Right lobe of liver (tissue), 6 donors: ENCODE measurements around the gene FRK. TPM values are rescaled to one million over a fixed set of nuclear protein-coding genes. Genes with fewer than 3 reads are reported as not detected.
A peak's percentile ranks its signal among the peaks of the same experiment; 100 is the strongest.

ENCODE experiments used
- ATAC-seq, 4 donors: fragments of 200-7000 bp; cut with Tn5 transposase; one replicate each; pipeline ENCODE4 v1.9.1; 2020; ENCODE audit warnings: mild to moderate bottlenecking in 4 of 4, moderate library complexity in 4 of 4
- DNase-seq, 3 donors: peaks; one replicate each; pipeline ENCODE4 v3.0.0-alpha.2; 2020
- H3K27ac ChIP-seq, 3 donors: fragments of 200-600 bp; one replicate each; pipeline ENCODE4 v1.8.0; 2022
- H3K27me3 ChIP-seq, 2 donors: fragments of 200-600 bp; one replicate each; pipeline ENCODE4 v1.8.0; 2022
- H3K36me3 ChIP-seq, 4 donors: fragments of 200-600 bp; sonication (generic) in 1 of 4; one replicate each; pipeline versions ENCODE4 v1.5.1 to v1.8.0; 2017 to 2022; ENCODE audit warnings: control low read depth in 1 of 4
- H3K4me1 ChIP-seq, 4 donors: fragments of 200-600 bp; sonication (generic) in 1 of 4; one replicate each; pipeline versions ENCODE4 v1.5.1 to v1.8.0; 2017 to 2022; ENCODE audit warnings: control low read depth in 1 of 4
- H3K4me3 ChIP-seq, 3 donors: fragments of 200-600 bp; one replicate each; pipeline ENCODE4 v1.8.0; 2022
- H3K9me3 ChIP-seq, 4 donors: fragments of 200-600 bp; sonication (generic) in 1 of 4; one replicate each; pipeline versions ENCODE4 v1.5.1 to v1.8.0; 2017 to 2022; ENCODE audit warnings: control low read depth in 1 of 4
- POLR2A ChIP-seq: fragments of 450-650 bp; IDR thresholded peaks from one replicate; pipeline ENCODE4 v1.6.1; 2017; ENCODE audit warnings: antibody characterized with exemption, mild to moderate bottlenecking
- WGBS: methylation state at CpG from one replicate; pipeline ENCODE4 v1.1.6; 2018; ENCODE audit warnings: low coverage, low lambda C conversion rate; ENCODE audit not compliant: insufficient coverage; ENCODE audit errors: missing lambda C conversion rate; 5-methylcytosine and 5-hydroxymethylcytosine counted together
- intact Hi-C, 2 donors: fragments of 100-400 bp; cut with DNase I; formaldehyde crosslinking; loops; one replicate each; pipeline versions ENCODE4 v1.11.2 to v1.14.1; 2022
- total RNA-seq, 6 experiments: library from RNA; depleted of rRNA in 2 of 6; stranded (reverse); fragments of >200 nt in 2 of 6; fragmentation: NEBNext Ultra II Directional in 3 of 6; extraction: Animal tissue kit (Norgen Biotek cat#: 25700) in 3 of 6; gene quantifications; one replicate each; pipeline versions ENCODE4 v1.1.0 to v1.2.4, GENCODE V29; 2016 to 2023
- TF ChIP-seq, protein P1 (sequence below), 4 donors: fragments of 200-600 bp in 3 of 4; fragments of 450-650 bp in 1 of 4; IDR thresholded peaks; one replicate each; pipeline versions ENCODE4 v1.5.1 to v1.8.0; 2016 to 2022; ENCODE audit warnings: antibody characterized with exemption in 4 of 4, mild to moderate bottlenecking in 2 of 4
- donor health status: DM: no; HTN: yes; CAD: no.
- donor health status: DM: no; HTN: no; CAD: no.
- donor health status: DM: no; HTN: no; CAD: no.
- donor health status: DM: no; HTN: yes; CAD: no.
- donor health status: DM: no; HTN: yes; CAD: no.

FRK gene
- total RNA-seq, 6 experiments from 2014 or later: 8.4 to 14.1 (median 11.9) TPM

DNA sequence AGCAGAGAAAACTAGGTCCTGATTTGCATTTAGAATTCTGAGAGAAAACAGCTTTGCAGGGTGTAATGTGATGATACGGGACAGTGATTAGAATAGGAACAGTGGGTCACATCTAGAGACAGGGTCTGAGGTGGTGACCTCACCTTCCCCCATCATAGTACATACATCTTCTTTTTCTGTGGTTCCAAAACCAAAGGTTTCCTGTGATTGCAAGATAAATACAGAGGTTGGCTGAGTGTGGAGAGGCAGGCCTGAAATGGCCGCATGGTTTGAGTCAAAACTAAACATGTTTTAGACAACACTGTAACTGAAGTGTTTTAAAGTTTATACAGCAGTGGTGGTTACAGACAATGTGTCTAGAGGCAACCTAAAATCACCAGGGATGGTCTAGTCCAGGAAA is 29.6 kb upstream of the FRK start:
- DNase-seq: no peak
- no peak for ATAC-seq
- no peaks in the 10 kb centered on the region for H3K36me3 ChIP-seq
- H3K27me3 ChIP-seq: no peaks in the 10 kb centered on the region
- TF ChIP-seq, protein P1, sequence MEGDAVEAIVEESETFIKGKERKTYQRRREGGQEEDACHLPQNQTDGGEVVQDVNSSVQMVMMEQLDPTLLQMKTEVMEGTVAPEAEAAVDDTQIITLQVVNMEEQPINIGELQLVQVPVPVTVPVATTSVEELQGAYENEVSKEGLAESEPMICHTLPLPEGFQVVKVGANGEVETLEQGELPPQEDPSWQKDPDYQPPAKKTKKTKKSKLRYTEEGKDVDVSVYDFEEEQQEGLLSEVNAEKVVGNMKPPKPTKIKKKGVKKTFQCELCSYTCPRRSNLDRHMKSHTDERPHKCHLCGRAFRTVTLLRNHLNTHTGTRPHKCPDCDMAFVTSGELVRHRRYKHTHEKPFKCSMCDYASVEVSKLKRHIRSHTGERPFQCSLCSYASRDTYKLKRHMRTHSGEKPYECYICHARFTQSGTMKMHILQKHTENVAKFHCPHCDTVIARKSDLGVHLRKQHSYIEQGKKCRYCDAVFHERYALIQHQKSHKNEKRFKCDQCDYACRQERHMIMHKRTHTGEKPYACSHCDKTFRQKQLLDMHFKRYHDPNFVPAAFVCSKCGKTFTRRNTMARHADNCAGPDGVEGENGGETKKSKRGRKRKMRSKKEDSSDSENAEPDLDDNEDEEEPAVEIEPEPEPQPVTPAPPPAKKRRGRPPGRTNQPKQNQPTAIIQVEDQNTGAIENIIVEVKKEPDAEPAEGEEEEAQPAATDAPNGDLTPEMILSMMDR (IDR thresholded peaks at IDR 0.05): no peak
- TF ChIP-seq POLR2A: no peak
- peaks cover 0 to 15% (median 5%) of the 10 kb centered on the region in 4 donors for H3K4me1 ChIP-seq
- no peak overlapping the region for H3K4me3 ChIP-seq
- H3K9me3 ChIP-seq: no peaks in the 10 kb centered on the region
- no peak overlapping the region for H3K27ac ChIP-seq
- intact Hi-C loops: no loop called here
- WGBS: 76% methylated on average over 2 of the region's 2 CpGs

DNA sequence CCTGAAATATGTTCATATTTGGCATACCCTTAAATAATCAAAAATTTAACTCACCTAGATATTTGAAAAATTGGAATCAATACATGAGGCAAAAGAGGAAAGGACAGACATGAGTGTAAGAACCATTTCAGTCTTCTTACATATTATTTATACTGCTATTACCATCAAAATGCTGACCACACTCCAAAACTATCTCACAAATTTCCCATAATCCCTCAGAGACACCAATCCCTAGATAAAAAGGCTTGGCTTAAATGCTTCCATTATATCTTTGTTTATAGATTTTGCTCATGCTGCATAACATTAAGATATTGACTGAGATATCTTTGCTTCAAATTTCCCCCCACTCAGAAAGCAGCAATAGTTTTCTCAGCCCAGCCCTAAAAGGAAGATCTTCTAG is 28.3 kb upstream of the FRK start:
- peaks cover 0 to 1% (median 0%) of the 10 kb centered on the region in 4 donors for H3K4me1 ChIP-seq
- intact Hi-C loops: no loop called here

DNA sequence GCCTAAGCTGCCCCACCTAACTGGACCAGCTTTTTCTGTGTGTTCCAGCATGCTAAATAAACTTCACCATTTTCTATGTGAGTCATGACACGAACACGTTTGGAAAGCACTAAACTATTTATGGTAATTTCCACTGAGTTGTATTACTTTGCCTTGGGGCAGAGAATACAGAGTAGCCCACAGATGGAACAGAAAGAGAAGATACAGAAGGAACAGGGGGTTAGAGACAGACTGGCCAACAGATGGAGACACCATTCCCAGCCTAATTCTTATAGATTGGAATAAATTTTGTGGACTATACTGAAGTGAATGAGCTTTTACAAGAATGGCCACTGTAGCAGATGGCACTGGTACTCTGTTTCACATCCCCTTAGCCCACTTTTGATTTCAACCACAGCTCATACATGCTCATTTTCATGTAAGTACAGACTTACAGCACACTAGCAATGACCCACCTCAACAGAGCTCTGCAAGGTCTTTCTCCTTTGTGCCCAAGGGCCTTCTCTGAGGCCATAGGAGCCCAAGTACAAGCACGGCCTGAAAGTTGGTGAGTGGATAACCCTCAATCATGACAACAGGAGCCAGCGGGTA is 26.8 kb upstream of the FRK start:
- Histone ChIP-seq H3K9me3 (no peaks in the 10 kb centered on the region), H3K27me3 (no peaks in the 10 kb centered on the region), H3K27ac (no peak overlapping the region), H3K4me3 (no peak overlapping the region), H3K36me3 (no peaks in the 10 kb centered on the region), H3K4me1 (peaks cover 0 to 6% (median 0%) of the 10 kb centered on the region in 4 donors)
- no peak for TF ChIP-seq POLR2A
- TF ChIP-seq, protein P1 (IDR thresholded peaks at IDR 0.05): no peak
- intact Hi-C loops: no loop called here
- whole genome bisulfite sequencing: 58% methylated on average over 4 of the region's 4 CpGs
- DNase-seq (no peak), ATAC-seq (peak in 1 of 4 donors; percentile 50)

More for the DNA sequence above, 28.3 kb upstream of the FRK start:
- ATAC-seq (no peak), DNase-seq (no peak)
- Histone ChIP-seq H3K4me3 (no peak overlapping the region), H3K9me3 (no peaks in the 10 kb centered on the region), H3K36me3 (no peaks in the 10 kb centered on the region), H3K27ac (no peak overlapping the region), H3K27me3 (no peaks in the 10 kb centered on the region)
- no peak for TF ChIP-seq POLR2A
- TF ChIP-seq, protein P1 (IDR thresholded peaks at IDR 0.05): no peak

DNA sequence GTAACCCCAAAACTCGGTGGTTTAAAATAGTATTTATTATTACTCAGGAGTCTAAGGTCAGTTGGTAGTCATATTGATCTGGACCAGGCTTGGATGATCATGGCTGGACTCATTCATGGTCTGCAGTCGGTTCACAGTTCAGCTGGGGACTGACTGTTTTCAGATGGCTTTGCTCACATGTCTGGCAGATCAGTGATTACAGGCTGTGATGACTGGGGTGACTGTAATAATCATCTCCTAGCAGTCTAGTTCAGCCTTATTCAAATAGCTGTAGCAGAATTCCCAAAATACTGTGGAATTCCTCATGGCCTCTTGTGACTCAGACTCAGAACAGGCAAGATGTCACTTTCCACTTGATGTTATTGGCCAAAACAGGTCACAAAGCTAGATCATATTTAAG is 23.6 kb upstream of the FRK start:
- H3K9me3 ChIP-seq: no peaks in the 10 kb centered on the region
- H3K36me3 ChIP-seq: no peaks in the 10 kb centered on the region
- intact Hi-C loops: no loop called here
- peaks cover 0 to 6% (median 0%) of the 10 kb centered on the region in 4 donors for H3K4me1 ChIP-seq
- WGBS: 0% methylated on average over 1 of the region's 2 CpGs
- DNase-seq (no peak), ATAC-seq (peak; percentile 34 to 81 (median 38))
- TF ChIP-seq, protein P1 (IDR thresholded peaks at IDR 0.05): no peak
- TF ChIP-seq POLR2A: no peak
- no peak overlapping the region for H3K4me3 ChIP-seq
- H3K27ac ChIP-seq: no peak overlapping the region
- no peaks in the 10 kb centered on the region for H3K27me3 ChIP-seq

DNA sequence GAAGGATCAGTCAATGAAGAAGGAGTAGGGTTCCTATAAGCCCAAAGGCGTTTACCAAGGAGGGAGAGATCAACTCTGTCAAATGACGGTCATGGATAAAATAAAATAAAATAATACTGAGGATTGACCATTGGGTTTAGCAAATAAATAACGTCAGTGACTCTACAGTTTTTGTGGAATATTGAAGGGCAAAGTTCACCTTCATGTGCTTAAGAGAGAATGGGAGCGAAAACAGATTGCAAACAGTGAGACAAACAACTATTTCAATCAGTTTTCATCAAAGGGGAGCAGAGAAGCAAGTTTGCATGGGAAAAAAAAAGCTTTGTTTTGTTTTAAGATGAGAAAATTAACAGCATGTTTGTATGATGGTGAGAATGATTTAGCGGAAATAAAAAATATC is 22.4 kb upstream of the FRK start:
- H3K36me3 ChIP-seq: no peaks in the 10 kb centered on the region
- ATAC-seq: peak; percentile 52 to 76 (median 62)
- intact Hi-C loops: no loop called here
- TF ChIP-seq, protein P1 (IDR thresholded peaks at IDR 0.05): no peak
- no peak for TF ChIP-seq POLR2A
- no peaks in the 10 kb centered on the region for H3K9me3 ChIP-seq
- H3K27ac ChIP-seq: no peak overlapping the region
- H3K27me3 ChIP-seq: no peaks in the 10 kb centered on the region
- no peak overlapping the region for H3K4me3 ChIP-seq
- peaks cover 0 to 8% (median 0%) of the 10 kb centered on the region in 4 donors for H3K4me1 ChIP-seq
- 56% methylated on average over 5 of the region's 5 CpGs for WGBS
- no peak for DNase-seq
